Activated B cell treated with CpG ODN at 0.5 μM for 24 hours (primary cell): Measurements from ENCODE around the gene EGFLAM. TPM values are rescaled to one million over a fixed set of nuclear protein-coding genes. Genes with fewer than 3 reads are reported as not detected.

Experiments
- ATAC-seq: fragments of 200-7000 bp; cut with Tn5 transposase; one replicate; pipeline ENCODE4 v1.10.0; 2021; ENCODE audit warnings: low read depth, mild to moderate bottlenecking, moderate library complexity
- CTCF ChIA-PET: fragments of 350-600 bp; sonication (Branson Sonifier 250); formaldehyde crosslinking; loops from one replicate; lab custom pipeline; 2021; ENCODE audit warnings: antibody characterized with exemption; lab: Charles Lee
- POLR2A ChIA-PET: fragments of 350-600 bp; sonication (Branson Sonifier 250); formaldehyde crosslinking; loops from one replicate; lab custom pipeline; 2021; ENCODE audit warnings: antibody characterized with exemption; lab: Charles Lee
- DNase-seq: peaks from one replicate; pipeline ENCODE4 v3.0.0; 2022
- H3K27ac Mint-ChIP-seq: one replicate; pipeline ENCODE4 v1.8.0; 2020; ENCODE audit warnings: mixed read lengths
- H3K27me3 Mint-ChIP-seq: one replicate; pipeline ENCODE4 v1.8.0; 2021; ENCODE audit warnings: mixed read lengths
- H3K36me3 Mint-ChIP-seq: one replicate; pipeline ENCODE4 v1.8.0; 2021; ENCODE audit warnings: low read depth, mixed read lengths
- H3K4me1 Mint-ChIP-seq: one replicate; pipeline ENCODE4 v1.8.0; 2021; ENCODE audit warnings: mixed read lengths
- H3K4me3 Mint-ChIP-seq: one replicate; pipeline ENCODE4 v1.8.0; 2020; ENCODE audit warnings: mild to moderate bottlenecking, mixed read lengths
- H3K9me3 Mint-ChIP-seq: one replicate; pipeline ENCODE4 v1.8.0; 2020; ENCODE audit warnings: mixed read lengths
- CTCF ChIP-seq: fragments of 200-600 bp; IDR thresholded peaks from one replicate; pipeline ENCODE4 v1.8.0; 2022; ENCODE audit warnings: antibody characterized with exemption, mild to moderate bottlenecking
- intact Hi-C: fragments of 100-400 bp; cut with micrococcal nuclease; formaldehyde crosslinking; loops from one replicate; pipeline ENCODE4 v1.15.1; 2024
- total RNA-seq: library from RNA; stranded (reverse); gene quantifications from 2 replicates; pipeline ENCODE4 v1.2.3, GENCODE V29; 2022

Gene EGFLAM
- not detected in 2 replicates for total RNA-seq

DNA sequence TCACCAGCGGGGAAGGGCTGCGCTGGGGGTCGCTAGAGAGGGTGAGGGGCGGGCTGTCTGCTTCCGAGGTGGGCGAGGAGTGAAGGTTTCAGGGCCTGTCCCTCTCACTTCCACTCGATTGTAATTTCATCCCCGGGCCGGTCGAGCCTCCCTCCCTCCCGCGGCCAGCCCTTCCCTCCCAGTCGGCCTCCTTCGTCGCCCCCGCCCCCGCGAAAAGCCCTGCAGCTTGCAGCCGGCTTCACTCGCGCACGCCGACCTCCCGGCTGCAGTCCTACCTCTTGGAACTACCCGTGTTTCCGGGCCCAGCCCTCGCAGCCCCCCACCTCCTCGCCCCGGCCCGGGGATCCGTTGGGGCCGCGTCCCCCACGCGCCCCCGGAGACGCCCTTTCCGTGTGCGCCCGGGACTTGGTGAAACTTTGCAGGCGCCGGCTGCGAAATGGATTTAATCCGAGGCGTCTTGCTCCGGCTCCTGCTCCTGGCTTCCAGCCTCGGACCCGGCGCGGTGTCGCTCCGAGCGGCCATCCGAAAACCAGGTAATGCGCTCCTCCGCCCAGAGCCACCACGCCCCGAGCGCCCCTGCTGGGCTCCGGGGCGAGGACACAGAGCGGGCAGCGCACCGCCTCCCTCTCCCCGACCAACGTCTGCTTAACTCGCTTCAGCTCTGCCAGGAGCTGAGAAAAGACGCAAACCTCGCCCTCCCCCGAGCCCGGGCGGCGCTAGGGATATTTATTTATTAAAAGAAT is at the start of gene EGFLAM:
EGFLAM (plus strand) TSS at position 241 of the 743 bp plus-strand sequence; CDS start at position 437, 196 bp downstream.
- no peak for DNase-seq
- ChIA-PET CTCF (no interaction called here), POLR2A (no interaction called here)
- H3K27ac Mint-ChIP-seq, result no peak within 1 kb of the TSS
- peaks cover 57% of the 10 kb centered on the region for H3K27me3 Mint-ChIP-seq
- TF ChIP-seq CTCF, result no peak
- peak within 1 kb of the TSS; percentile 11 for H3K4me3 Mint-ChIP-seq
- peaks cover 3% of the 10 kb centered on the region for H3K9me3 Mint-ChIP-seq
- intact Hi-C loops, result no loop called here
- ATAC-seq, result no peak
- no peaks in the 10 kb centered on the region for H3K36me3 Mint-ChIP-seq
- peaks cover 6% of the 10 kb centered on the region for H3K4me1 Mint-ChIP-seq

- POLR2A ChIA-PET, result no interaction called here
- H3K27me3 Mint-ChIP-seq, result peaks cover 4% of the 10 kb centered on the region
- H3K4me1 Mint-ChIP-seq, result no peaks in the 10 kb centered on the region
- no peak for TF ChIP-seq CTCF
- H3K4me3 Mint-ChIP-seq, result no peak overlapping the region
- peaks cover 6% of the 10 kb centered on the region for H3K9me3 Mint-ChIP-seq
- intact Hi-C loops, result no loop called here
- no peak for ATAC-seq
- H3K27ac Mint-ChIP-seq, result no peak overlapping the region
- H3K36me3 Mint-ChIP-seq, result no peaks in the 10 kb centered on the region
- no peak for DNase-seq
- CTCF ChIA-PET, result no interaction called here
These were observed 49.5 kb upstream of the EGFLAM start for GRCh38 chr5:38208782-38209378.

DNA sequence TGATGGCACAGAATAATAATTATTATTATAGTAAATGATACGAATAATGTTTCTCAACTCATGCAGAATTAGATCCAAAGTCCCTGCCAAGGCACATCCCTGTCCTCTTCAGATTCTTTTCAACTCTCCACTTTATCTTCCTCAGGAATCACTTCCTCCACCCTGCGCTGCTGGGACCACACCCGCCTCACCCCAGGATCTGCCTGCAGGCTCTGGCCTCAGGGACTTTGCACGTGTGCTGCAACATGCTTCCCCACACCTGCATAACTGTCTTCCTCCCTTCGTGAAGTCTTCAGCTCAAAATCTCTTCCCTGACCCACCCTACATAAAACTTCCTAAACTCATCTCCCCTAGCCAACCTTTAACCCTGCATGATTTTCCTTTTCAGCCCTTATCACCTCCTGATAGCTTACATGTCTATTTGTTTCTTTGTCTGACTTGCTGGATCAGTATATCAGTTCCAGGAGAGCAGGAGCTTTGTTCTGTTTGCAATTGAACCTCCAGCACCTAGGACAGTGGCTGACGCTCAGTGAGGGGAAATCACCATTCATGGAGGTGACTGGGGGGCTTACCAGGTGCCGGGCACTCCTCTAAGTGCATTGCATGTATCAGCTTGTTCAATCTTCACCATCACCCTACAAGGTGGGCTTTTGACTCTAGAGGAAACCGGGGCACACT is 47.5 kb upstream of the EGFLAM start:
- Mint-ChIP-seq H3K36me3 (no peaks in the 10 kb centered on the region), H3K4me1 (no peaks in the 10 kb centered on the region), H3K4me3 (no peak overlapping the region), H3K27me3 (peaks cover 2% of the 10 kb centered on the region), H3K9me3 (peaks cover 6% of the 10 kb centered on the region), H3K27ac (no peak overlapping the region)
- intact Hi-C loops, result no loop called here
- no peak for ATAC-seq
- DNase-seq, result no peak
- ChIA-PET CTCF (no interaction called here), POLR2A (no interaction called here)
- TF ChIP-seq CTCF, result no peak

DNA sequence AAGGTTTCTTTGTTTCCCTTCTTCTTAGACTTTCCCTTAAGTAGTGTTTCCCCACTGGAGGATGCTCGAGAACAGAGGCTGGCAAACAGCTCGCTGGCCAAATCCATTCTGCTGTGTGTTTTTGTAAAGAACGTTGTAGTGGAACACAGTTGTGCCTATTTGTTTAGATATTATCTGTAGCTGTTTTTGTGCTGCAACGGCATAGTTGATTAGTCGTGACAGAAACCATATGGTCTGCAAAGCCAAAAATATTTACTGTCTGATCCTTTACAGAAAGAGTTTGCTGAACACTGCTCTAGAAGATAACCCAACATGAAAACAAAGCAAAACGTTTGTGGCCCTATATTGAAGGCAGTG is 47.0 kb upstream of the EGFLAM start:
- H3K36me3 Mint-ChIP-seq, result no peaks in the 10 kb centered on the region
- ChIA-PET CTCF (no interaction called here), POLR2A (no interaction called here)
- H3K4me1 Mint-ChIP-seq, result no peaks in the 10 kb centered on the region
- no peak for ATAC-seq
- peaks cover 2% of the 10 kb centered on the region for H3K27me3 Mint-ChIP-seq
- intact Hi-C loops, result no loop called here
- peaks cover 6% of the 10 kb centered on the region for H3K9me3 Mint-ChIP-seq
- no peak overlapping the region for H3K27ac Mint-ChIP-seq
- DNase-seq, result no peak
- no peak overlapping the region for H3K4me3 Mint-ChIP-seq
- no peak for TF ChIP-seq CTCF

- H3K9me3 Mint-ChIP-seq, result peaks cover 6% of the 10 kb centered on the region
- TF ChIP-seq CTCF, result no peak
- H3K36me3 Mint-ChIP-seq, result no peaks in the 10 kb centered on the region
- H3K4me3 Mint-ChIP-seq, result no peak overlapping the region
- ChIA-PET POLR2A (no interaction called here), CTCF (no interaction called here)
- no peak overlapping the region for H3K27ac Mint-ChIP-seq
- H3K4me1 Mint-ChIP-seq, result no peaks in the 10 kb centered on the region
- peaks cover 2% of the 10 kb centered on the region for H3K27me3 Mint-ChIP-seq
- no peak for ATAC-seq
- no peak for DNase-seq
- intact Hi-C loops, result no loop called here
These were observed 46.1 kb upstream of the EGFLAM start for GRCh38 chr5:38212307-38212706.
